Measurements from ENCODE around the gene ZNF106.
A peak's percentile ranks its signal among the peaks of the same experiment; 100 is the strongest.

Gene ZNF106

DNA sequence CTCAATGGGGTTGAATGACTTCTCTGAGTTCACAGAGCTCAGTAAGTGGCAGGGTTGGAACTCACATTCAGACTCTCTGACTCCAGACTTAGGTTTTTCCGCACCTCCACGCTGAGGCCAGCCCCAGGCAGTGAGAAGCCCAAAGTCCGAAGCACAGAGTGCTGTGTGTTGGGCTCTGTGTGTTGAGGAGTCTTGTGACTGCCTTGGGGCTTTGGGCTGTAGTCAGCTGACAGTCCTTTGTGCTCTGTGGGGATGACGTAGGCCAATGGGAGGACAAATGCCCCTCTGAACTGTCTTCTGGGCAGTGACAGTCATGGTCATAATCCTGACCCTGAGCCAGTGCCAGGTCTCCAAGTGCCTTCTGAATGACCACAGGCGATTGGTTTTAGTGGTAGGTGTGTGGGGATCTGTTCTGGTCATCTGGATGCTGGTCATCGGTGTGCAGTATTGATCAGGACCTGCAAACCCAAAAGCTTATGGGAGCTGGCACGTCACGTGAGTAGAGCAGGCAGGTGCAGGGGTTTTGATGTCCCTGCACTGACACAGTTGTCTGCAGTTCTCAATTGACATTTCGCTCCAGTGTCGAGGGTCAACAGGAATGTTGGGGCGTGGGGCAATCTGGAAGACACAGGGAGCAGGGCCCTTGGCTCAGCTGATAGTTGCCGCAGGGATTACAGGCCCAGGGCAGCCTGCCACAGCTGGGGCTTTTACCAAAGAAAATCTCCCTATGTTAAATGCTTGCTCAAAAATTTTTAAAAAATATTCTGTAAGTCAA, 86.3 kb downstream of the ZNF106 start:
- no peak for DNase-seq

DNA sequence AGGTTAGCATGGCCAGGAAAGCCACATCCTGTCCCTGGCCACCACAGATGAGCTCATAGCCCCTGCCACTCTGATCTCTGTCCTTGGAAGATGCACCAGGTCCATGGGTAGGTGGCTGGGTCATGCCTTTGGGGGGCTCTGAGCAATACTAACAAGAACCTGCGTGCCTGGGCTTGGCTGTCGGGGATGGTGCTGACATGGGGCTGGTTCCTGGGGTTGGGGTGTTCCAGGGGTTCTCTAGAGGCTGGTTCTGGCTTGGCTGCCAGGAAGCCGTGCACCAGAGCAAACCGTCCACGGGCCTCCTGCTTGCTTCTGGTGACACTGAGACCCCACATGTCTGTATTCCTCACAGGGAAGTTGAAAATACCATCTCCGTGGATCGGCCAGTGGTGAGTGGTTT, 87.6 kb downstream of the ZNF106 start:
- no peak for DNase-seq

DNA sequence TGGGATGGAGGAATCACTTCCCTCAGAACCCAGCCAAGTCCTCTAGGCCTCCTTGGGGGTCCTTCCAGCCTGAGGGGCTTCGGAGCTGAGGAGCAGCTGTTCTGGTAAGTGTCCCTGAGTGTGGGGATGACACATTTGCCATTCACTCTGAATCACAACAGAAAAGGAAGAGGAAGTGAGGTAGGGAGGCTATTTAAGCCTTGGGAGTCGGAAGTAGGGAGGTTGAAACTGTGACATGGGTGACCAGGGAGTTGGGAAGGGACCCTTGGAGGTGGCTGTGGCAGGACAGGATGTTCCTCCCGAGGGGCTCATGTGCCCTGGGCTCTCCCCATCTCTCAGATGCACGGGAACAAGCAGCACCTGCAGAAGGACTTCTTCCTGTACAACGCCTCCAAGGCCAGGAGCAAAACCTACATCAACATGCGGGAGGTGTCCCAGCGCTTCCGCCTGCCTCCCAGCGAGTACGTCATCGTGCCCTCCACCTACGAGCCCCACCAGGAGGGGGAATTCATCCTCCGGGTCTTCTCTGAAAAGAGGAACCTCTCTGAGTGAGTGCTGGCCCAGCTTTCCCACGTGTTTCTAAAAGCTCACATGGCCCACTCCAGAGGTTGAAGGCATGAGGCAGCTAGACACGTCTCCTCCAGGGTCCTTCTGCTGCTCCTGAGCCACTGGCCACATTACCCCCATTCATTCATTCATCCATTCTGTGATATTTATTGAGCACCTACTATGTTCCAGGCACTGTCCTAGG, 88.3 kb downstream of the ZNF106 start:
- no peak for DNase-seq

DNA sequence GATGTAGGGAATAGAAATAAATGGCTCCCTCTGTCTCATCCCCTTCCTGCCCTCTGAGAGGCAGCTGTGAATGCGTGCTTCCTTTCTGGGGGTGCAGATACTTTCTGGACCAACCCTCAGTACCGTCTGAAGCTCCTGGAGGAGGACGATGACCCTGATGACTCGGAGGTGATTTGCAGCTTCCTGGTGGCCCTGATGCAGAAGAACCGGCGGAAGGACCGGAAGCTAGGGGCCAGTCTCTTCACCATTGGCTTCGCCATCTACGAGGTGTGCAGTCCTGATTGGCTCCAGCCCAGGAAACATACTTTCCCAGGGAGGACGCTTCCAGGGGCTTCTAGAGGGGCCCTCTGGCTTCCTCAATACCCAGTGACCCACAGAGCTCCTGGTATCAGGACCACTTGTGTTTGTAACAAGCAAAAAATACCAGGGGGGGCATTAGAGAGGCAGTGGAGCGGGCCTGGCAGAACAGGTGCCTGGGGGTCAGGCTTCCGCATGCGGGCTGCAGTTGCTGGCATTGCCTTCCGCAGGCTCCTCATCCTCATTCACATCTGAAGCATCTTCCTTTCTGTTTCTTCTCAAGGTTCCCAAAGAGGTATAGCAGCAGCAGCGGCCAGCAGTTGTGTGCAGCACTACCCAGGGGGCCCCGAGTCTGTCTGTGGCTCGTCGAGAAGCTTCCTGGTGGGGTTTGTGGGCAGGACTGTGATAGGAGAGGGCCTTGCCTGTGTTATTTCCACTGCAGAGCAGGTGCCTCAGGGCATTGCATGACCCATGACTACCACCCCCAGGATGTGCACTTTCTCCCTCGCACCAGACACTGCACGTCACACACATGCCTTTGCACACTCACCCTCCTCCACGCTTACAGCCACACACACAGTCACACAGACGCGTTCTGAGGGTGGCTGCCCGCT, 89.1 kb downstream of the ZNF106 start:
- DNase-seq, result no peak

DNA sequence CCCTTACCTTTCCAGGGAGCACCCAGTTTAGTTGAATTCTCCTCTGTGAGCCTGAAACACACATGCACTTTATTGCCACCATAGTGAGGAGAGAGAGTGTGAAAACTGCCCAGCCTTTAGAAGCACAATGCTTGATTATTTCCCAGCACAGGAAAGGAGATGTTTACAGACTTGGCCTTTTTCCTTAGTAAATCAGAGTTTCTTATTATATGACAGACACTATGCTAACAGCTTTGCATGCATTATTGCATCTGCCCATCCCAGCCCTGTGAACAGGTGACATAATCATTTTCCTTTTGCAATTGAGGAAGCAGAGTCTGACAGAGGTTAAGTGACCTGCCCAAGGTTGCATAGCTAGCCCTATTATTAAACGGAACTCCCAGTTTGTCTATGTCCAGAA, 95.1 kb downstream of the ZNF106 start:
- no peak for DNase-seq

DNA sequence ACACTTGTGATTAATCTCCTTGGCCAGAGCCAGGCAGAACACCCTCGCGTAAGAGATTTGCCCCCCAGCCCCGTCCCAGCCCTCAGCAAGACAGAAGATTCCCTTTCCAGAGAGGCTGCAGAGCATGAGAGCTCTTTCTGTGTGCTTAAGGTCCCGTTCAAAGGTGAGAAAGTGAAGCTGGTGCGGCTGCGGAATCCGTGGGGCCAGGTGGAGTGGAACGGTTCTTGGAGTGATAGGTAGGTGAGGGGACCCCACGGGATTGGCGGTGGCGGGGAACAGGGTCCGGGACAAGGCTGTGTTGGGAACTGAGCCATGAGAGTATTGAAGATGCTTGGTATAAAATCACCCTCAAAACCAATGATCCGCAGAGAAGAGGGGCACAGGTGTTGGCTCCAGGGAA, 96.8 kb downstream of the ZNF106 start:
- DNase-seq, result no peak

DNA sequence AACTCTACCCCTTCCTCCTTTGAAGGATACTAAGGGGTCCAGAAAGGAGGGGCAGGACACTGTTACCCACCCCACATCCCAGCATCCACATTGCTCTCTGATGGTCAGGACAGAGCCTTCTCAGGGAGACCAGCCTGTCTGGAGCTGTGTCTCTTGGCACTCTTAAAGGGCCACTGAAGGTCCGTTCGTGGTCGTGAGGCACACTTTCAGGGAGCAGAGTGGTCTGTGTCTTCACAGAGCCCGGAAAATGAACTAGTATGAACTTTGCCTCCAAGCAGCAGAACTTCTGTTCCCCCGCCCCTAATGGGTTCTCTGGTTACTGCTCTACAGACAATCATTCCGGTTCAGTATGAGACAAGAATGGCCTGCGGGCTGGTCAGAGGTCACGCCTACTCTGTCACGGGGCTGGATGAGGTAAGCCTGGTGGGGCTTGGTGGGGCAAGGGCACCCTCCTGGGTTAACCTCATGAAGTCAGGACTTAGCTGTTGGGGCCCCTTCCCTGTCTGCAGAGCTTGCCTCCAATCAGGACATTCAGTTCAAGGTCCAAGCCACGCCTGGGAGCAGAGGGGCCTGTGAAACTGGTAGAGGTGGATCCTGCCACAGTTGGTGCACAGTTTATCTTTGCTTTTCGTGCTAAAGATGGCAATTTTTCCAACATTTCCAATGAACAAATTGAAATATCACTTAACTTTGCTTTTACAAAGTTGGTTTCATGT, 98.5 kb downstream of the ZNF106 start:
- DNase-seq, result no peak

DNA sequence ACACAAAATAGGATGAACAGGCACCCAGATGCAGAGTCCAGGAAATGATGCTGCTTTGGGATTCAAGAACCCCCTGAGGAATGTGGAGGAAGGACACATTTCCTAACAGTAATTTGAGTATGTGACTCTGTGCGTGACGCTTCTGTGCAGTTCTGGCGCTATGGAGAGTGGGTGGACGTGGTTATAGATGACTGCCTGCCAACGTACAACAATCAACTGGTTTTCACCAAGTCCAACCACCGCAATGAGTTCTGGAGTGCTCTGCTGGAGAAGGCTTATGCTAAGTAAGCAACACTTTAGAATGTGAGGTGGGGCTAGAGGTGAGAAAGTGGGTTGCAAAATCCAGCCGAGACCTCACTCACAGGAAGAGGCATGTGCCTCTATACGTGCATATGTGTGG, 103.3 kb downstream of the ZNF106 start:
- peak; percentile 22 for DNase-seq

DNA sequence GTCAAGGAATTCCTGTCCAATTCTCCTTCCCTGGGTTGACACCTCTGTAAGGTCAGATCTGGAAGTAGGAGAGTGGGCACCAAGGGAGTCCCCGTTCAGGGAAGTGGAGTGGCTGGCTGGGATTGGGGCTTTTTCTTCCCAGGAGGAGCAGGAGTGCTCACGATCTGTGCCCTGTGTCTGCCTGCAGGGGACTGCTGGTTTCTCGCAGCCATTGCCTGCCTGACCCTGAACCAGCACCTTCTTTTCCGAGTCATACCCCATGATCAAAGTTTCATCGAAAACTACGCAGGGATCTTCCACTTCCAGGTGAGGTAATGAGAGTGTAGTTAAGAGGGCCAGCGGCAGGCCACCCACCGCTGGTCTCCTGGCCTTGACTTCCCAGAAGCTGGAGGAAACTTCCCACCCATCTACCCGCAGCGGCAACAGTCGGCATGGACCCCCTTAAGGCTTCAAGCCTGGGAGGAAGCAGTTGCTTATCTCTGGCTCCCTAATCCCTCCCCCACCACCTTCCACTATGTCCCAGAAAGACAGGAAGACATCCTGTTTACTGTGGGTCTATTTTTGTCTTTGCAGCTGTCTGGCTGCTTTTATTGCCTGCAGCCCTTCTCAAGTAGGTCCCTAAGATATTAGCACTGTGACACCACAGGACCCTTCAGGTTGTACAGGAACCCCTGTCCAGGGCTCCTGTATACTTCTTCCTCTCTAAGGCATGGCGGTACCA, 104.8 kb downstream of the ZNF106 start:
- no peak for DNase-seq

DNA sequence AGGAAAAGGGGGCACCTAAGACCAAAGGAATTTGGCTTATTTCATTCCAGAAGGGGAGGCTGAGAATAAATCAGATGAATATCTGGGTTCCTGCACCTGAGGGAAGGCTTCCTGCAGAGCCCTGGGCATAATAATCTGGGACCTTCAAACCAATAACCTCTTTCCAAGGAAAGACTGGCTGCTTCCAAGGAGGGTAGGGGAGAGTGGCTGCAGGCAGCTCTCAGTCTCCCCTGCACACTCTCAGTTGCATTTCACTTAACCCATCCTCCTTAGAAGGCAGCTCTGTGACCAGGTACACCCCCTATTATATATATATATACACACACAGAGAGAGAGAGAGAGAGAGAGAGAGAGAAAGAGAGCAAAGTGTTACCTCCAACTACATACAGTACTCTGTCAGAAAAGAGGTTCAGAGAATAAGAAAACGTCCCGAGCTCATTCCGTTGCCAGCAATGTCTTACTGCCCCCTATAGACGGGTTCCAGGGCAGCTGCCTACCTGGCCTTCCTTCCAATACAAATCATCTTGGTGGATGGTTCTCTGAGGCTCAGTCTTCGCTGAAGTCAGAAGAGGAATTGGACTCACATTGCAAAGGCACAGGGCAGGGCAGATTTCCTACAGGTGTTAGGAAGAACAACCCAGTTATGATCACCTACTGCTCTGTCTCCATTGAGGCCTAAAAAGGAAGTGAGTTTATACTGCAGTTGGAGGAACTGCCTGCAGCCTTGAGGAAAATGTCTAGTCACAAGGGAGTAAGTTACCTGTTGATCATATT, 105.5 kb downstream of the ZNF106 start:
- peak; percentile 51 for DNase-seq

DNA sequence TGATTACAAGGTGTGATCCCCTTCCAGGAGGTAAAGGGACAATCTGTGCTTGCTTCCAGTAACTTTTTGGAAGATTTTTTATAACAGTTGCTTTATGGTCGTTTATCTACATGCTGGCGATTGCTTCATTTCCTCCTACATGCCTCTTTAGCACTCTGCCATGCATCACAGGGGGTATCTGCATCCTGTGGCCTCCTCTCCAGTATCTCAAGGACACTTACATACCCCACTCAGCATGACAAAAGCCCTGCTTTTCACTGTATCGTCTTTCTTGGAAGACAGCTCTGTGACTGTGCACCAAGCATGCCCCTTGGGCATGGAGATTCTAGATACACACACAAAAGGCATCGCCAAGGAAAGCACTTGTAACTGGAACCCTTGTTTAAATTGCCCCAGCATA, 106.3 kb downstream of the ZNF106 start:
- DNase-seq, result no peak

DNA sequence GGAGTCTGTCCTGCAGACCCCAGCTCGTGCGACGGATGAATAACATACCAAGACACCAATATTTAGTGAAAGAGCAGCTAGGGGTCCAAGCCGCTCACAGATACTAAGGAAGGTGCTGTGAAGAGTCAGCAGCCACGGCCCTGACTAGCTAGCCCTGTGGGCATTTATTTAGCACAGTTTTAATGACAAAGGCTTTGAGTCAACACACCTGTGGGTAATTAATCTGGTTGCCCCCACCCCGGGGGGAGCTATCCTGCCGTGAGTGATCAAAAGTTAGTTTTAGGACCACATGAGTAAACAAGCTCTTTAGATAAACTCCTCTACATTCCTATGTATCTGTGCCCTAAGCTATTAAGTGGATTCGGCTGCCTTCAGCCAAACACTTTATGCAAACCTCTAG, 112.9 kb downstream of the ZNF106 start:
- DNase-seq, result no peak

DNA sequence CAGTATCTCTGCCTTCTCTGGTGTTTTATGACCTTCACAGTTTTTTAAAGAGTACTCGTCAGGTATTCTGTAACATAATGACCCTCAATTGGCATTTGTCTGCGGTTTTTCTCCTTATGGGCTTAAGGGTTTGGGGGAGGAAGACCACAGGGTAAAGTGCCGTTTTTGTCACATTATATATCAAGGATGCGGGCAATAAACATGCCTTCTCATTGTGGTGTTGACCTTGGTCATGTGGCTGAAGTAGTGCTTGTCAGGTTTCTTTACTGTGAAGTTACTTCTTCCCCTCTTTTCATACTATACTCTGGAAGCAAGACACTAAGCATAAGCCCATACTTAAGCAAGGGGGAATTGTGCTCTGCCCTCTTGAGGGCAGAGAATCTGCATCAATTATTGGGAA, 115.0 kb downstream of the ZNF106 start:
- no peak for DNase-seq

DNA sequence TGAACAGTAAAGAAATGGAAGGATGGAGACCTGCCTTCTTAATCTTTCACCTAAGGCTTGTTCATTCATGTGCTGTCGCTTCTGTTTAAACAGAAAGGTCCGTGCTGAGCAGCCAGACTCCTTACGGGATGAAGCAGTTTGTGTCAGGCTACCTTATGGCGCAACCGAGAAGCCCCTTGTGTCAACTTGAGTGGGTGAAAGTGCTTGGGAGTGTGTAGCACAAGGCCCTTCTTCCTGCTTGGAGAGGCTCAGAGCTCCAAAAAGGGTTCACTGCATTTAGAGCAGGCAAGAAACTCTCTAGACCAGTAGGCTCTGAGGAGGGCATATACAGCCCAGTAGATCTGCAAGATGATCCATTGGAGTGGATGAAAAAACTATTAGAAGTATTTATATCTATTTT, 115.7 kb downstream of the ZNF106 start:
- no peak for DNase-seq

DNA sequence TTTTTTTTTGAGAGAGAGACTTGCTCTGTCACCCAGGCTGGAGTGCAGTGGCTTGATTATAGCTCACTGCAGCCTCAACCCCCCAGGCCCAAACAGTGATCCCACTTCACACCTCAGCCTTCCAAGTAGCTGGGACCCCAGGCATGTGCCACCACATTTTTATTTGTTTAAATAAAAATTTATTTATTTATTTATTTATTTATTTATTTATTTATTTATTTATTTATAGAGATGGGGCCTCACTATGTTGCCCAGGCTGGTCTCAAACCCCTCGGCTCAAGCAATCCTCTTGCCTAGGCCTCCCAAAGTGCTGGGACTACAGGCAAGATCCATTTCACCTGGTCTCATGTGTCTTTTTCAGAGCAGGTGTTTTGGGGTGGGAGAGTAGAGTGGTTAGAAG, 116.1 kb downstream of the ZNF106 start:
- DNase-seq, result no peak

DNA sequence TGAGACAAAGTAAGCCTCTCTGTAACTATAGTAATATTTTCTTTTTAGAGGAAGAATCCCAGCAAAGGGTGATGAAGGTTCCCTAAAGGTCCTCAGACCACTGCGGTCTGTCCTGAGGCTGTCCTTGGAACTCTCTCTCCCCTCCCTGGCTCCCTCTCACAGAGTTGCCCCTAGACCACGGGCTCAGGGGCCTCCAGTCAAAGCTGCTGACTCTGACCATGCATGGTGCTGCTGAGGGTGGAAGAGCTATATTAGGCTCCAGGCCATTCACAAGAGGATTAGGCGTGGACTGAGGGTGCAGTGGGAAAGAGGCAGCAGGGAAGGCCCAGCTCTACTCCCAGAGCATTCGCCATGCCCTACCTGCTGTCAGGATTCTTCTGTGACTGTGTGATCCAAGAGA, 117.0 kb downstream of the ZNF106 start:
- no peak for DNase-seq

DNA sequence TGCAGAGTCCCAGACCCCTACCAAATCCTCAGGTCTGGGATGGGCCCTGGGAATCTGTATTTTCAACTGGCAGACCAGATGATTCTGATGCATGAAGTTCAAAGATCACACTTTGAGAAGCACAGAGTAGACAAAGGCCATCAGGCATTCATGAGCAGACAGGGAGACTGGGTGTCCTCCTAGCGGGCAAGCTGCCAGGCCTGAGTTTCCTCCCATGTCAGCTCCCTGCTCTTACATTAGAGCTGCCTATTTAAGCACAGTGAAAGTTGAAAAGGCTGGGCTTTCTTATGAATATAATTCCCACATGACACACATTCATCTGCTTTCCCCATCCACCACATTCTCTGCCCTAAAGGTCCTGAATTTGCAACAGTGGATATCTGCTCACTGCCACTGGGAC, 117.7 kb downstream of the ZNF106 start:
- DNase-seq, result no peak

DNA sequence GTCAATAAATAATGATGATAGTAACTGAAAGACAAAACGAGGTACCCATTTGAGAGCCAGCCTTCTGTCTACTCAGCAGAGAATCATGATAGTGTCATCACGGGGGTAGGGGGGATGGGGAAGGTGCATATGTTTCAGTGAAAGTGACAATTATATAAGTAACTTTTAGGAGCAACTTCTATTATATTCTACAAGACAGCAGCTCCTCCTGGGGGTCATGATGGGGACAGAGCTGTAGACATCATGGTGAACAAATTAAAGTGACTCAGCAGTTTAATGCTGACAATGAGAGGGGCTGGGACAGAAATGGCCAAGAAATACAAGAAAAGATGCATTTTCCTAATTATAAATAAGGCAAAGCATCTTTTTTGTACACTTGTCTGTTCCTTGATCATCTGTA, 119.8 kb downstream of the ZNF106 start:
- DNase-seq, result peak; percentile 47

DNA sequence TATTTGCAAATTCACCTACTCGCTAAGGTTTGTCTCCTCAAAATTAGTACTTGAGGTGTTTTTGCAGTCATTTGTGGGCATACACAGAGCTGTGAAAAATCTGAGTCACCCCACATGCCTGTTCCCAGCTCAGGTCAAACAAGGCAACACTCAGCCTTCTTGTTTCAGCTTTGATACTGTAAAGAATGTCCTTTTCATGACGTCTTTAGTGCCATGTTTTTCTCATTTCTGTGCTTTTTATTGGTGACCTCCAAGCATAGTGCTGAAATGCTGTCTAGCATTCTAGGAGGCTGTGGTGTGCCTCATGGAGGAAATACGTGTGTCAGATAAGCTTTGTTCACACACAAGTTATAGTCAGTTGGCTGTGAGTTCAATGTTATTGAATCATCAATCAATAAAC, 122.8 kb downstream of the ZNF106 start:
- peak; percentile 34 for DNase-seq

DNA sequence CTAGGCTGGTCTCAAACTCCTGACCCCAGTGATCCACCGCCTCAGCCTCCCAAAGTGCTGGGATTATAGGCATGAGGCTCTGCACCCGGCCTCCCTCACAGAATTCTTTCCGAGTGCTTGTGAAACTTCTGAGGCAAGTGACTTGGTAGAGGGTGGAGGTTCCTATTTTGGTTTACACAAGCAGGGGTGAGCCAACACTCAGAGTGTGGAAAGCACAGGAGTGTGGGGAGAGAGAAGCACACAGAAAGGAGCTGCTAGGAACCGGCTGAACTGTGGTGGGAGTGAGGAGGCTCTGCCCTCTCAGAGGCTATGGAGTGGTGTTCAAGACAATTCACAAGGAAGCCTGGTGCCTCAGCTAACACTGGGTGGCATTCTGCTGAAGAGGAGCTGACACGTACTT, 123.9 kb downstream of the ZNF106 start:
- DNase-seq, result no peak

DNA sequence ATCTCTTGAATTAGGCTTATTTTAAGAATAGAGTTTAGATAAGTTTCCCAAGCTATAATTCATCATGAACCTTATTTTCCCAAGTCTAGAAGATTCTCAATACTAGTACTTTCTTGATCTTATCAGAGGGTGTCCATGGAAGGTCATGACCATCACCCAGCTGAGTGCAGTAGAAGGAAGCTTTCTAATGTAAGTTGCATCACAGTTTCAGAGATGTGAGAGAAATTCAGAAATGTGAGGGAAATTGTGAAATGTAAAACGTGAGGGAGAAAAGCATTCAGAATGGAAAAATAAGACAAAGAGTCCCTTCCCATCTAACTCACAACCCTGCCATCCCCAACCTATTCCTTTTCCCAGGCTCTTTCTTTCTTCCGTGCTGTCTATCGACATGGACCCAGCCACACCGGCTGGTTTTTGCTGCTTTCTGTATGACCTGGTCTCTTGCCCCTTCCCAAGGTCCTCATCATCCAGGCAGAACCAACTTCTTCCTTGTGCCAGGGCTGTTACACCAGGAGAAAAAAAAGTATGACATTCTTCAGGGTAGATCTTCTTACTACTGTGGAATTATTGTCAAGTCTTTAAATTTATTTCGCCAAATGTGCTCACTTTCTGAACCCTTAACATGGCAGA, 124.9 kb downstream of the ZNF106 start:
- no peak for DNase-seq

All from fibroblast of skin of right biceps (primary cell).